Endothelial cell of umbilical vein (primary cell): Measurements from ENCODE around the gene OR11H7. TPM values are rescaled to one million over a fixed set of nuclear protein-coding genes. Genes with fewer than 3 reads are reported as not detected.
"Not testable (repeated sequence)": the region's sequence is repeated elsewhere in the genome, so short reads cannot be mapped to it uniquely, and the experiment has no call there.

Source experiments
- BruUV-seq: library from RNA; stranded (reverse); fragments of 400-500 nt; replicated peaks from 2 replicates; lab custom pipeline; 2021; lab: Mats Ljungman, UMichigan
- CTCF ChIA-PET: fragments of 300-600, 350-600 bp; sonication (Branson Sonifier 250); formaldehyde crosslinking; loops from one replicate; lab custom pipeline; 2021; ENCODE audit warnings: antibody characterized with exemption, inconsistent platforms; lab: Charles Lee
- POLR2A ChIA-PET: fragments of 300-600, 350-600 bp; sonication (Branson Sonifier 250); formaldehyde crosslinking; loops from one replicate; lab custom pipeline; 2021; ENCODE audit warnings: antibody characterized with exemption, inconsistent platforms; lab: Charles Lee
- DNase-seq: peaks from one replicate; pipeline ENCODE4 v3.0.0-alpha.2; 2011; ENCODE audit warnings: low read depth, low spot score
- FAIRE-seq: peaks from 2 replicates; lab custom pipeline; 2011; peaks lifted over from hg19 to GRCh38; lab: Jason Lieb, UNC
- H2AFZ ChIP-seq: 2 replicates; pipeline ENCODE4 v1.6.0; 2012; ENCODE audit warnings: low read depth, low read length, control low read depth, inconsistent platforms
- H3K27ac ChIP-seq: 2 replicates; pipeline ENCODE4 v1.5.1; 2011; ENCODE audit warnings: low read depth, mild to moderate bottlenecking, control low read depth, low read length, moderate library complexity; ENCODE audit not compliant: insufficient read depth
- H3K27me3 ChIP-seq, 2 experiments: 2 replicates each; pipeline versions ENCODE4 v1.6.0 to v1.6.1; 2011; ENCODE audit warnings: low read length in 2 of 2, mixed read lengths in 1 of 2; ENCODE audit not compliant: control insufficient read depth in 2 of 2, insufficient read depth in 2 of 2
- H3K36me3 ChIP-seq, 2 experiments: 2 replicates in 1 of 2; 3 replicates in 1 of 2; pipeline ENCODE4 v1.5.1; 2011; ENCODE audit warnings: low read length in 2 of 2, mild to moderate bottlenecking in 1 of 2, moderate library complexity in 1 of 2; ENCODE audit not compliant: control insufficient read depth in 2 of 2, insufficient read depth in 2 of 2; ENCODE audit errors: extremely low read depth in 1 of 2
- H3K4me1 ChIP-seq: 3 replicates; pipeline ENCODE4 v1.5.1; 2011; ENCODE audit warnings: mild to moderate bottlenecking, low read length; ENCODE audit not compliant: control insufficient read depth, insufficient read depth; ENCODE audit errors: extremely low read depth
- H3K4me2 ChIP-seq: 2 replicates; pipeline ENCODE4 v1.6.1; 2011; ENCODE audit warnings: low read length, control low read depth, mixed read lengths; ENCODE audit not compliant: insufficient read depth
- H3K4me3 ChIP-seq, 3 experiments: fragments of 200-600 bp in 1 of 3; sonication (generic), shearing (Covaris generic) in 1 of 3; replicated peaks in 1 of 3; 2 replicates each; pipeline ENCODE4 v1.5.1; 2011 to 2016; ENCODE audit warnings: control low read depth in 3 of 3, low read length in 3 of 3, mild to moderate bottlenecking in 2 of 3, inconsistent platforms in 1 of 3, low read depth in 1 of 3, moderate library complexity in 1 of 3; ENCODE audit not compliant: insufficient read depth in 1 of 3
- H3K79me2 ChIP-seq: 2 replicates; pipeline ENCODE4 v1.6.0; 2012; ENCODE audit warnings: low read length, inconsistent platforms; ENCODE audit not compliant: control insufficient read depth, insufficient read depth
- H3K9ac ChIP-seq: replicated peaks from 2 replicates; pipeline ENCODE3; 2011; ENCODE audit warnings: low read length, control low read depth; ENCODE audit not compliant: insufficient read depth; ENCODE audit errors: extremely low read depth
- H3K9me1 ChIP-seq: replicated peaks from 3 replicates; pipeline ENCODE4 v1.6.0; 2011; ENCODE audit warnings: mild to moderate bottlenecking, low read length; ENCODE audit not compliant: control insufficient read depth, insufficient read depth; ENCODE audit errors: extremely low read depth
- H3K9me3 ChIP-seq: replicated peaks from 2 replicates; pipeline ENCODE4 v1.5.1; 2012; ENCODE audit warnings: low read length, inconsistent platforms; ENCODE audit not compliant: control insufficient read depth, insufficient read depth
- H4K20me1 ChIP-seq: replicated peaks from 2 replicates; pipeline ENCODE3; 2011; ENCODE audit warnings: mild to moderate bottlenecking, low read length; ENCODE audit not compliant: control insufficient read depth, insufficient read depth; ENCODE audit errors: extremely low read depth
- EZH2 ChIP-seq: IDR thresholded peaks from 2 replicates; pipeline ENCODE4 v1.6.1; 2012; ENCODE audit warnings: borderline replicate concordance, low read depth, mild to moderate bottlenecking, moderate library complexity, low read length, inconsistent platforms; ENCODE audit not compliant: severe bottlenecking
- FOS ChIP-seq: IDR thresholded peaks from 2 replicates; pipeline ENCODE4 v1.6.1; 2011; ENCODE audit warnings: mild to moderate bottlenecking, low read length, moderate library complexity, borderline replicate concordance; ENCODE audit not compliant: insufficient read depth
- GATA2 ChIP-seq: IDR thresholded peaks from 2 replicates; pipeline ENCODE4 v1.7.0; 2011; ENCODE audit warnings: low read depth, mild to moderate bottlenecking, moderate library complexity, mixed read lengths, low read length; ENCODE audit not compliant: insufficient read length, insufficient read depth
- JUN ChIP-seq: IDR thresholded peaks from 2 replicates; pipeline ENCODE4 v1.6.1; 2011; ENCODE audit warnings: borderline replicate concordance, low read depth; ENCODE audit not compliant: insufficient read length, insufficient read depth
- MYC ChIP-seq: IDR thresholded peaks from one replicate; pipeline ENCODE4 v1.6.1; 2011; ENCODE audit warnings: mild to moderate bottlenecking, low read depth, low read length
- POLR2A ChIP-seq: IDR thresholded peaks from 2 replicates; pipeline ENCODE4 v1.6.1; 2012; ENCODE audit warnings: low read depth, mild to moderate bottlenecking, control low read depth, low read length
- POLR2AphosphoS5 ChIP-seq: IDR thresholded peaks from 2 replicates; pipeline ENCODE4 v1.6.1; 2012; ENCODE audit warnings: low read depth, mild to moderate bottlenecking, control low read depth, low read length, moderate library complexity; ENCODE audit not compliant: insufficient read depth
- dilution Hi-C: fragments of 300-500 bp; cut with MboI; formaldehyde crosslinking; loops from one replicate; pipeline ENCODE4 v1.15.0; 2019; ENCODE audit warnings: low sequenced_read_pairs; ENCODE audit not compliant: extremely low pct_ligation_motif_present
- intact Hi-C: fragments of 100-400 bp; cut with micrococcal nuclease; formaldehyde crosslinking; loops from one replicate; pipeline ENCODE4 v1.10.0; 2022
- polyA plus RNA-seq, 4 experiments: library from polyadenylated mRNA; depleted of rRNA in 3 of 4; stranded (reverse) in 3 of 4; unstranded in 1 of 4; fragments of >200 nt; gene quantifications; 2 replicates each; pipeline versions ENCODE4 v1.2.1 to v1.2.3, GENCODE V29; 2011 to 2012; ENCODE audit warnings: missing spikeins in 1 of 4
- total RNA-seq: library from RNA; stranded (reverse); gene quantifications from 2 replicates; pipeline ENCODE4 v1.2.3, GENCODE V29; 2021
- TF ChIP-seq, protein P1 (sequence below): IDR thresholded peaks from 2 replicates; pipeline ENCODE4 v1.6.1; 2011; ENCODE audit not compliant: insufficient read depth, insufficient read length
- TF ChIP-seq, protein P2 (sequence below), 2 donors: IDR thresholded peaks; 1 replicate in 1 of 2; 2 replicates in 1 of 2; pipeline ENCODE4 v1.5.1; 2011; ENCODE audit warnings: low read length in 2 of 2, mild to moderate bottlenecking in 2 of 2, moderate library complexity in 2 of 2, control low read depth in 1 of 2, inconsistent platforms in 1 of 2, low read depth in 1 of 2; ENCODE audit not compliant: insufficient read depth in 1 of 2; ENCODE audit errors: extremely low read depth in 1 of 2

OR11H7 gene
- total and polyA plus RNA-seq, 2 donors (not counting 3 experiments of a cell fraction or from before 2014, with no cell fraction given), result not detected

GRCh38 chr14:20277409-20277808, 48.6 kb downstream of the OR11H7 start:
- no peaks in the 10 kb centered on the region for H3K79me2 ChIP-seq
- peaks cover 3% of the 10 kb centered on the region for H3K4me1 ChIP-seq
- H3K4me2 ChIP-seq, result no peak overlapping the region
- TF ChIP-seq MYC (no peak), EZH2 (no peak), GATA2 (no peak), POLR2AphosphoS5 (no peak)
- H4K20me1 ChIP-seq, result no peaks in the 10 kb centered on the region
- no peak overlapping the region for H3K9ac ChIP-seq
- dilution Hi-C loops (no loop called here), intact Hi-C loops (no loop called here)
- H2AFZ ChIP-seq, result no peak overlapping the region
- BruUV-seq, result no TSS peak
- no peak overlapping the region for H3K4me3 ChIP-seq
- ChIA-PET CTCF (no interaction called here), POLR2A (no interaction called here)
- H3K27me3 ChIP-seq, result no peaks in the 10 kb centered on the region
- FAIRE-seq (no peak), DNase-seq (no peak)
- H3K9me3 ChIP-seq, result no peaks in the 10 kb centered on the region
- no peaks in the 10 kb centered on the region for H3K9me1 ChIP-seq
- H3K36me3 ChIP-seq, result no peaks in the 10 kb centered on the region
- no peak overlapping the region for H3K27ac ChIP-seq

GRCh38 chr14:20278414-20278813, 49.6 kb downstream of the OR11H7 start:
- Histone ChIP-seq H3K36me3 (no peaks in the 10 kb centered on the region), H3K27ac (no peak overlapping the region), H3K9me3 (no peaks in the 10 kb centered on the region), H2AFZ (no peak overlapping the region), H3K4me3 (no peak overlapping the region), H3K9me1 (no peaks in the 10 kb centered on the region), H3K79me2 (no peaks in the 10 kb centered on the region), H4K20me1 (no peaks in the 10 kb centered on the region), H3K9ac (no peak overlapping the region), H3K4me2 (no peak overlapping the region), H3K27me3 (no peaks in the 10 kb centered on the region), H3K4me1 (peaks cover 3% of the 10 kb centered on the region)
- TF ChIP-seq EZH2 (no peak), POLR2AphosphoS5 (no peak), JUN (no peak), MYC (no peak), FOS (no peak), GATA2 (no peak), POLR2A (no peak)
- TF ChIP-seq, protein P1, sequence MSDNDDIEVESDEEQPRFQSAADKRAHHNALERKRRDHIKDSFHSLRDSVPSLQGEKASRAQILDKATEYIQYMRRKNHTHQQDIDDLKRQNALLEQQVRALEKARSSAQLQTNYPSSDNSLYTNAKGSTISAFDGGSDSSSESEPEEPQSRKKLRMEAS, result no peak
- TF ChIP-seq, protein P2, sequence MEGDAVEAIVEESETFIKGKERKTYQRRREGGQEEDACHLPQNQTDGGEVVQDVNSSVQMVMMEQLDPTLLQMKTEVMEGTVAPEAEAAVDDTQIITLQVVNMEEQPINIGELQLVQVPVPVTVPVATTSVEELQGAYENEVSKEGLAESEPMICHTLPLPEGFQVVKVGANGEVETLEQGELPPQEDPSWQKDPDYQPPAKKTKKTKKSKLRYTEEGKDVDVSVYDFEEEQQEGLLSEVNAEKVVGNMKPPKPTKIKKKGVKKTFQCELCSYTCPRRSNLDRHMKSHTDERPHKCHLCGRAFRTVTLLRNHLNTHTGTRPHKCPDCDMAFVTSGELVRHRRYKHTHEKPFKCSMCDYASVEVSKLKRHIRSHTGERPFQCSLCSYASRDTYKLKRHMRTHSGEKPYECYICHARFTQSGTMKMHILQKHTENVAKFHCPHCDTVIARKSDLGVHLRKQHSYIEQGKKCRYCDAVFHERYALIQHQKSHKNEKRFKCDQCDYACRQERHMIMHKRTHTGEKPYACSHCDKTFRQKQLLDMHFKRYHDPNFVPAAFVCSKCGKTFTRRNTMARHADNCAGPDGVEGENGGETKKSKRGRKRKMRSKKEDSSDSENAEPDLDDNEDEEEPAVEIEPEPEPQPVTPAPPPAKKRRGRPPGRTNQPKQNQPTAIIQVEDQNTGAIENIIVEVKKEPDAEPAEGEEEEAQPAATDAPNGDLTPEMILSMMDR (IDR thresholded peaks at IDR 0.05; ENCODE audit: extremely low read depth in 1 of 2, insufficient read depth in 1 of 2, low read depth in 1 of 2, low read length in 2 of 2), result no peak
- FAIRE-seq (no peak), DNase-seq (peak; percentile 21)
- ChIA-PET POLR2A (no interaction called here), CTCF (interaction anchor here (1.0 kb wide), 1 partner anchor 14 kb away, joined by 3 read pairs; no protein-coding TSS in a partner anchor)
- dilution Hi-C loops, result no loop called here
- intact Hi-C loops, result no loop called here
- no TSS peak for BruUV-seq

DNA sequence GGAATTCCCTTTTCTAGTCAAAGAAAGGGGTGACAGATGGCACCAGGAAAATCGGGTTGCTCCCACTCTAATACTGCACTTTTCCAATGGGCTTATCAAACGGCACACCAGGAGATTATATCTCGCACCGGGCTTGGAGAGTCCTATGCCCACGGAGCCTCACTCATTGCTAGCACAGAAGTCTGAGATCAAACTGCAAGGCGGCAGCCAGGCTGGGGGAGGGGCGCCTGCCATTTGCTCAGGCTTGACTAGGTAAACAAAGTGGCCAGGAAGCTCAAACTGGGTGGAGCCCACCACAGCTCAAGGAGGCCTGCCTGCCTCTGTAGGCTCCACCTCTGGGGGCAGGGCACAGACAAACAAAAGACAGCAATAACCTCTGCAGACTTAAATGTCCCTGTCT, 51.5 kb downstream of the OR11H7 start:
- H4K20me1 ChIP-seq, H3K36me3 ChIP-seq, H3K9me3 ChIP-seq, H3K27me3 ChIP-seq, H3K4me2 ChIP-seq, H3K27ac ChIP-seq, intact Hi-C loops, BruUV-seq, H3K4me3 ChIP-seq, H3K4me1 ChIP-seq, FAIRE-seq, H3K9me1 ChIP-seq, H2AFZ ChIP-seq, DNase-seq, H3K9ac ChIP-seq, POLR2A ChIA-PET, CTCF ChIA-PET, dilution Hi-C loops, H3K79me2 ChIP-seq: not testable (repeated sequence)
